NCI-H1436 treated with DMSO at 0.1 percent for 48 hours (cell line): ENCODE measurements around the gene NOS3.

Experiments used
- DNase-seq: peaks from one replicate; lab custom pipeline; 2025; lab: John Stamatoyannopoulos, UW

The NOS3 gene

GRCh38 chr7:150979713-150980390 is 11.0 kb upstream of the NOS3 start:
- no peak for DNase-seq

GRCh38 chr7:150980663-150981062 is 10.2 kb upstream of the NOS3 start:
- no peak for DNase-seq

- DNase-seq: no peak
Measured at GRCh38 chr7:150981644-150982043, 9.2 kb upstream of the NOS3 start.

GRCh38 chr7:150982351-150982750 is 8.5 kb upstream of the NOS3 start:
- no peak for DNase-seq

GRCh38 chr7:150983893-150984368 is 6.9 kb upstream of the NOS3 start:
- no peak for DNase-seq

- no peak for DNase-seq
Measured at GRCh38 chr7:150986099-150986512, 4.7 kb upstream of the NOS3 start.

- DNase-seq: no peak
Measured at GRCh38 chr7:150986556-150986955, 4.3 kb upstream of the NOS3 start.

- no peak for DNase-seq
Measured at GRCh38 chr7:150988230-150989226, 2.3 kb upstream of the NOS3 start.

GRCh38 chr7:150989456-150989855 is 1.4 kb upstream of the NOS3 start:
- no peak for DNase-seq

- DNase-seq: no peak
Measured at GRCh38 chr7:150992051-150992640, 1.3 kb downstream of the NOS3 start.

- DNase-seq: no peak
Measured at GRCh38 chr7:150992833-150993302, 2.1 kb downstream of the NOS3 start.

GRCh38 chr7:150993511-150993910 is 2.7 kb downstream of the NOS3 start:
- DNase-seq: no peak

- DNase-seq: no peak
Measured at GRCh38 chr7:150994141-150994837, 3.5 kb downstream of the NOS3 start.

- DNase-seq: no peak
Measured at GRCh38 chr7:150994838-150995510, 4.2 kb downstream of the NOS3 start.

GRCh38 chr7:150996376-150997074 is 5.7 kb downstream of the NOS3 start:
- DNase-seq: no peak

- DNase-seq: no peak
Measured at GRCh38 chr7:150997075-150997511, 6.3 kb downstream of the NOS3 start.

GRCh38 chr7:150997817-150998216 is 7.0 kb downstream of the NOS3 start:
- DNase-seq: no peak

GRCh38 chr7:150998341-150998740 is 7.5 kb downstream of the NOS3 start:
- no peak for DNase-seq

GRCh38 chr7:150999001-150999400 is 8.2 kb downstream of the NOS3 start:
- no peak for DNase-seq

GRCh38 chr7:150999497-151000230 is 8.8 kb downstream of the NOS3 start:
- DNase-seq: no peak
